Cardiac fibroblast (primary cell): Measurements from ENCODE around the gene SDK1.
"Not testable (repeated sequence)": the region's sequence is repeated elsewhere in the genome, so short reads cannot be mapped to it uniquely, and the experiment has no call there.

Experiments
- DNase-seq, 2 donors: peaks; one replicate each; pipeline versions ENCODE4 v3.0.0 to v3.0.0-alpha.2; 2010; ENCODE audit warnings: low read depth in 2 of 2
- H3K4me3 ChIP-seq, 2 donors: replicated peaks in 1 of 2; 1 replicate in 1 of 2; 2 replicates in 1 of 2; pipeline ENCODE4 v1.5.1; 2011; ENCODE audit warnings: low read depth in 2 of 2, low read length in 2 of 2, mild to moderate bottlenecking in 2 of 2, moderate library complexity in 1 of 2
- TF ChIP-seq, protein P1 (sequence below): IDR thresholded peaks from one replicate; pipeline ENCODE4 v1.5.1; 2011; ENCODE audit warnings: low read depth, mild to moderate bottlenecking, low read length, inconsistent platforms

The SDK1 gene

GRCh38 chr7:4257146-4258111, 956.4 kb downstream of the SDK1 start:
- no peak overlapping the region for H3K4me3 ChIP-seq
- DNase-seq, result no peak
- TF ChIP-seq, protein P1, sequence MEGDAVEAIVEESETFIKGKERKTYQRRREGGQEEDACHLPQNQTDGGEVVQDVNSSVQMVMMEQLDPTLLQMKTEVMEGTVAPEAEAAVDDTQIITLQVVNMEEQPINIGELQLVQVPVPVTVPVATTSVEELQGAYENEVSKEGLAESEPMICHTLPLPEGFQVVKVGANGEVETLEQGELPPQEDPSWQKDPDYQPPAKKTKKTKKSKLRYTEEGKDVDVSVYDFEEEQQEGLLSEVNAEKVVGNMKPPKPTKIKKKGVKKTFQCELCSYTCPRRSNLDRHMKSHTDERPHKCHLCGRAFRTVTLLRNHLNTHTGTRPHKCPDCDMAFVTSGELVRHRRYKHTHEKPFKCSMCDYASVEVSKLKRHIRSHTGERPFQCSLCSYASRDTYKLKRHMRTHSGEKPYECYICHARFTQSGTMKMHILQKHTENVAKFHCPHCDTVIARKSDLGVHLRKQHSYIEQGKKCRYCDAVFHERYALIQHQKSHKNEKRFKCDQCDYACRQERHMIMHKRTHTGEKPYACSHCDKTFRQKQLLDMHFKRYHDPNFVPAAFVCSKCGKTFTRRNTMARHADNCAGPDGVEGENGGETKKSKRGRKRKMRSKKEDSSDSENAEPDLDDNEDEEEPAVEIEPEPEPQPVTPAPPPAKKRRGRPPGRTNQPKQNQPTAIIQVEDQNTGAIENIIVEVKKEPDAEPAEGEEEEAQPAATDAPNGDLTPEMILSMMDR, result no peak

GRCh38 chr7:4260116-4260515, 959.1 kb downstream of the SDK1 start:
- DNase-seq, H3K4me3 ChIP-seq: not testable (repeated sequence)

DNA sequence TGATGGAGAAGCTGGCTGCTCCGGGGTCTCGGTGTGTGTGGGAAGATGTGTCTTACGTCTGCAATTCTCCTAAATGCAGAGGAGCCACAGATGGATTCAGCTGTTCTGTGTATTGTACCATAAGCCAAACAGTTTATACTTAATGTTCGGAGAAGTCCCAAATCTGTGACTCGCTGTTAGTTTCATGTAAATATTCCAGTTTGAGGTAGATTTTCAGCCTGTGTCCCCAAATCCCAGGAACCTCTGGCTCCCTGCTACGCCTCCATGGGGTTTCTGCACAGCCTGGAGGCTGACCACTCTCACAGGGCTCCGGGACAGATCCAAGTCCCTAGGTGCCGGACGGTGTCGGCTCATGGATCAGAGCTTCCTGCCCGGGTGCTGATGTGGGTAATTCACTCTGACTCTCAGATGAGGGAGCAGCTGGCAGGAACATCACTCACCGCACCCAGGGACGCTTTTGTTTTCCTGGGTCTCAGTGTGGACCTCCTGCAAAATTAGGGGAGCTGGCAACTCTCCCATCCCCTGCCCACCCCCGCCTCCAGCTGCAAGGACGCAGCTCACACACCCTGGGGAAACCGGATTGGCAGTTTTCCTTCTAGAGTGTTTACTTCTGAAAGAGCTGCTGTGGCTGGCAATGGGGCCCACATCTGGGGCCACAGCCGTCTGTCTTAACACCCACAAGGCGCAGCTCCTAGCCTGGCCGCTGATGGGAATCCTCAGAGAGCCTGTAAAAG, 960.0 kb downstream of the SDK1 start:
- no peak for DNase-seq
- TF ChIP-seq, protein P1, result no peak
- no peak overlapping the region for H3K4me3 ChIP-seq

DNA sequence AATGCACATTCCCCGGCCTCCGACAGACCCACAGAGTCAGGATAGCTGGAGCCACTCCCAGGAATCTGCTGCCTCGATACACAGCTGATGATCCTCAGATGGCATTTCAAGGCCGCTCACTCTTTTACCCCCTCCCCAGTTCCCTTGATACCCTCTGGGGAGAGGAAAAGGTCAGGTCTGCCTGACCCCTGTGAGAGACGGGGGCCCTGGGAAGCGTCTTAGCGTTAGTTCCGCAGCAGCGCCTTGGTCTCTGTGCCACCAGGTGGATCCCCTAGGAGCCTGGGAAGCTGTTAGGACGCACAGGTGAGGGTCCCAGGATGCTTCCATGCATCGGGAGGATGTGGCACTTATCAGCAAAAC, 960.5 kb downstream of the SDK1 start:
- no peak for DNase-seq
- no peak overlapping the region for H3K4me3 ChIP-seq
- TF ChIP-seq, protein P1, result no peak

DNA sequence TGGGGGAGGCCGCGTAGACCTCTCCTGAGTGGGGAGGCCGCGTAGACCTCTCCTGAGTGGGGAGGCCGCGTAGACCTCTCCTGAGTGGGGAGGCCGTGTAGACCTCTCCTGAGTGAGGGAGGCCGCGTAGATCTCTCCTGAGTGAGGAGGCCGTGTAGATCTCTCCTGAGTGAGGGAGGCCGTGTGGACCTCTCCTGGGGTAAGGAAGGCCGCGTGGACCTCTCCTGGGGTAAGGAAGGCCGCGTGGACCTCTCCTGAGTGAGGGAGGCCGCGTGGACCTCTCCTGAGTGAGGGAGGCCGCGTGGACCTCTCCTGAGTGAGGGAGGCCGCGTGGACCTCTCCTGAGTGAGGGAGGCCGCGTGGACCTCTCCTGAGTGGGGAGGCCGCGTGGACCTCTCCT, 963.2 kb downstream of the SDK1 start:
- DNase-seq, H3K4me3 ChIP-seq: not testable (repeated sequence)

GRCh38 chr7:4265066-4265465, 964.0 kb downstream of the SDK1 start:
- TF ChIP-seq, protein P1, result no peak
- no peak overlapping the region for H3K4me3 ChIP-seq
- DNase-seq, result no peak

DNA sequence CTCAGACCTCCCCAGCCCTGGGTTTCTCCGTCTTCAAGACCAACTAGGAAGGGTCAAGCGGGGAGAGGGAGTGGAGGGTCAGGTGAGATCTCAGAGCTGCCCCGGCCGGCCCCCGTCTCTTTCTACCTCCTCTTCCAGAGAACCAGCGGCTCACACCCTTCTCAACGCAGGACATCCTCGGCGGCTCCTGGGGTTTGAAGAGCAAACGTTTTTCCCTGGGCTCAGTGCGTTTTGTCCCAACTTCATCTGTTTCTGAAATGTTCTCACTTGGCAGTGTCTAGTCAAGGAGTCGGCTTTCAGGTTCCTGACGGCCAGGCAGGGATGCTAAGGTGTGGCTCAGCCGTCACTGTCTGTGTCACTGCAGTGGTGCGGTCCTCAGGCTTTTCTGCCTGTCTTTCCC, 964.6 kb downstream of the SDK1 start:
- no peak for DNase-seq
- no peak overlapping the region for H3K4me3 ChIP-seq
- TF ChIP-seq, protein P1, result no peak
